Mononuclear cell (primary cell): ENCODE results near the gene ABCE1. TPM values are rescaled to one million over a fixed set of nuclear protein-coding genes. Genes with fewer than 3 reads are reported as not detected.

Experiments used
- H3K27me3 ChIP-seq: 2 replicates; pipeline ENCODE4 v1.6.0; 2011; ENCODE audit warnings: low read length, control low read depth; ENCODE audit not compliant: insufficient read depth
- H3K4me1 ChIP-seq: 2 replicates; pipeline ENCODE4 v1.5.1; 2011; ENCODE audit warnings: mild to moderate bottlenecking, low read length, control low read depth; ENCODE audit not compliant: insufficient read depth
- H3K4me3 ChIP-seq: 2 replicates; pipeline ENCODE4 v1.5.1; 2011; ENCODE audit warnings: mild to moderate bottlenecking, low read length, moderate library complexity
- H3K9me3 ChIP-seq: 2 replicates; pipeline ENCODE4 v1.5.1; 2011; ENCODE audit warnings: low read depth, mild to moderate bottlenecking, control low read depth, low read length
- total RNA-seq: library from RNA; depleted of rRNA; stranded (reverse); fragments of >200 nt; gene quantifications from one replicate; pipeline ENCODE4 v1.2.3, GENCODE V29; 2012

The ABCE1 gene
- total RNA-seq, 1 donor: 124 TPM

GRCh38 chr4:145083891-145084605 lies 14.1 kb upstream of the ABCE1 start:
- Histone ChIP-seq H3K27me3 (no peaks in the 10 kb centered on the region), H3K4me1 (peaks cover 6% of the 10 kb centered on the region), H3K4me3 (no peak overlapping the region), H3K9me3 (no peaks in the 10 kb centered on the region)

GRCh38 chr4:145090380-145090779 lies 7.7 kb upstream of the ABCE1 start:
- Histone ChIP-seq H3K9me3 (peaks cover 12% of the 10 kb centered on the region), H3K4me3 (no peak overlapping the region), H3K4me1 (peaks cover 9% of the 10 kb centered on the region), H3K27me3 (no peaks in the 10 kb centered on the region)

- Histone ChIP-seq H3K4me3 (no peak overlapping the region), H3K4me1 (peaks cover 22% of the 10 kb centered on the region), H3K27me3 (no peaks in the 10 kb centered on the region), H3K9me3 (peaks cover 12% of the 10 kb centered on the region)
These were observed 4.5 kb upstream of the ABCE1 start for GRCh38 chr4:145093638-145094037.

- no peaks in the 10 kb centered on the region for H3K27me3 ChIP-seq
- peak overlapping the region; percentile 91 for H3K4me3 ChIP-seq
- H3K9me3 ChIP-seq: peaks cover 12% of the 10 kb centered on the region
- peaks cover 50% of the 10 kb centered on the region for H3K4me1 ChIP-seq
These were observed 735 bp upstream of the ABCE1 start for GRCh38 chr4:145097331-145097820.

- H3K27me3 ChIP-seq: no peaks in the 10 kb centered on the region
- peaks cover 7% of the 10 kb centered on the region for H3K9me3 ChIP-seq
- H3K4me3 ChIP-seq: peak overlapping the region; percentile 91
- H3K4me1 ChIP-seq: peaks cover 60% of the 10 kb centered on the region
These were observed 545 bp downstream of the ABCE1 start for GRCh38 chr4:145098675-145099037.

GRCh38 chr4:145099653-145100052 lies 1.5 kb downstream of the ABCE1 start:
- H3K4me1 ChIP-seq: peaks cover 61% of the 10 kb centered on the region
- no peaks in the 10 kb centered on the region for H3K27me3 ChIP-seq
- no peaks in the 10 kb centered on the region for H3K9me3 ChIP-seq
- H3K4me3 ChIP-seq: no peak overlapping the region

GRCh38 chr4:145101091-145101490 lies 3.0 kb downstream of the ABCE1 start:
- Histone ChIP-seq H3K27me3 (no peaks in the 10 kb centered on the region), H3K9me3 (no peaks in the 10 kb centered on the region), H3K4me3 (no peak overlapping the region), H3K4me1 (peaks cover 57% of the 10 kb centered on the region)

GRCh38 chr4:145102619-145103018 lies 4.5 kb downstream of the ABCE1 start:
- Histone ChIP-seq H3K27me3 (no peaks in the 10 kb centered on the region), H3K9me3 (no peaks in the 10 kb centered on the region), H3K4me1 (peaks cover 42% of the 10 kb centered on the region), H3K4me3 (no peak overlapping the region)

- Histone ChIP-seq H3K9me3 (no peaks in the 10 kb centered on the region), H3K4me3 (no peak overlapping the region), H3K27me3 (no peaks in the 10 kb centered on the region), H3K4me1 (peaks cover 41% of the 10 kb centered on the region)
These were observed 5.4 kb downstream of the ABCE1 start for GRCh38 chr4:145103496-145103895.

- H3K4me1 ChIP-seq: peaks cover 13% of the 10 kb centered on the region
- H3K9me3 ChIP-seq: no peaks in the 10 kb centered on the region
- H3K4me3 ChIP-seq: no peak overlapping the region
- no peaks in the 10 kb centered on the region for H3K27me3 ChIP-seq
These were observed 9.0 kb downstream of the ABCE1 start for GRCh38 chr4:145107126-145107525.

GRCh38 chr4:145108128-145108527 lies 10.0 kb downstream of the ABCE1 start:
- Histone ChIP-seq H3K27me3 (no peaks in the 10 kb centered on the region), H3K9me3 (no peaks in the 10 kb centered on the region), H3K4me1 (peaks cover 4% of the 10 kb centered on the region), H3K4me3 (no peak overlapping the region)

GRCh38 chr4:145125396-145125795 lies 27.3 kb downstream of the ABCE1 start:
- H3K9me3 ChIP-seq: no peaks in the 10 kb centered on the region
- no peaks in the 10 kb centered on the region for H3K4me1 ChIP-seq
- no peak overlapping the region for H3K4me3 ChIP-seq
- H3K27me3 ChIP-seq: no peaks in the 10 kb centered on the region

GRCh38 chr4:145130130-145130529 lies 32.0 kb downstream of the ABCE1 start:
- Histone ChIP-seq H3K4me3 (no peak overlapping the region), H3K27me3 (no peaks in the 10 kb centered on the region), H3K9me3 (no peaks in the 10 kb centered on the region), H3K4me1 (peaks cover 5% of the 10 kb centered on the region)

GRCh38 chr4:145130788-145131399 lies 32.8 kb downstream of the ABCE1 start:
- Histone ChIP-seq H3K4me1 (peaks cover 5% of the 10 kb centered on the region), H3K4me3 (no peak overlapping the region), H3K27me3 (no peaks in the 10 kb centered on the region), H3K9me3 (no peaks in the 10 kb centered on the region)

GRCh38 chr4:145131848-145132247 lies 33.7 kb downstream of the ABCE1 start:
- Histone ChIP-seq H3K27me3 (no peaks in the 10 kb centered on the region), H3K4me1 (peaks cover 5% of the 10 kb centered on the region), H3K4me3 (no peak overlapping the region), H3K9me3 (no peaks in the 10 kb centered on the region)
